ENCODE results near the gene RAD9A. TPM values are rescaled to one million over a fixed set of nuclear protein-coding genes. Genes with fewer than 3 reads are reported as not detected.

Gene RAD9A
- total RNA-seq, 2 donors from 2014 or later: 6.2 to 9.0 TPM

DNA sequence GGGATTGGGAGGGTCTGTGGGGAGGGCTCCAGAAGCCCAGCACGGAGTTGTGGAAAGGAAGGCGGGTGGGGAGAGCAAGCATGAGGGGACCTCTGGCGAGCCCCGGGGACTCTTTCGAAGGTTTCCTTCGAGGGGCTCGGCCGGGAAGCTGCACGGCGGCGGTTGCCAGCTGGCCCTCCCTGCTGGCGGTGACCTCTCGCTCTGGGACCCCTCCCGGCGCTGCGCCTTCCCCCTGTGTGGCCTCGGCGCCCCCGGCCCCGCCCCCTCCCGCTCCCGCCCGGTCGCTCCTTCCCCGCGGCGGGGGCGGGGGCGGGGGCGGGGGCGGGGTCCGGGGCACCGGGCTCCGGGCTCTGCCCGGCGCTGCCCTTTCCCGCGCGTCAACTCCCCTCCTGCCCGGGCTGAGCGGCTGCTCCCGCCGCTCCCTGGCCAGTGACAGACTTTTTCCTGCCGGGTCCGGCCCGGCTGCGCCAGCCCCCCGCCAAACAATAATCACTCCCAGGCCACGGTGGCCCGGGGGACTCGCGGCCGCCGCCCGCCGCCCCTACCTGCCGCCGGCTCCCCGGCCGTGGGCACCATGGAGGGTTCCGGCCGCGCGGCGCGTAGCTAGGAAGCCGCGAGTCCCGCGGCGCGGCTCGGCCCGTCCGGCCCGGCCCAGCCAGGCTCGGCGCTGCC lies 19.3 kb upstream of the RAD9A start:
- intact Hi-C loops (cut with DNase I): no loop called here
- DNase-seq (peak; percentile 56), ATAC-seq (peak; percentile 2 to 31)

DNA sequence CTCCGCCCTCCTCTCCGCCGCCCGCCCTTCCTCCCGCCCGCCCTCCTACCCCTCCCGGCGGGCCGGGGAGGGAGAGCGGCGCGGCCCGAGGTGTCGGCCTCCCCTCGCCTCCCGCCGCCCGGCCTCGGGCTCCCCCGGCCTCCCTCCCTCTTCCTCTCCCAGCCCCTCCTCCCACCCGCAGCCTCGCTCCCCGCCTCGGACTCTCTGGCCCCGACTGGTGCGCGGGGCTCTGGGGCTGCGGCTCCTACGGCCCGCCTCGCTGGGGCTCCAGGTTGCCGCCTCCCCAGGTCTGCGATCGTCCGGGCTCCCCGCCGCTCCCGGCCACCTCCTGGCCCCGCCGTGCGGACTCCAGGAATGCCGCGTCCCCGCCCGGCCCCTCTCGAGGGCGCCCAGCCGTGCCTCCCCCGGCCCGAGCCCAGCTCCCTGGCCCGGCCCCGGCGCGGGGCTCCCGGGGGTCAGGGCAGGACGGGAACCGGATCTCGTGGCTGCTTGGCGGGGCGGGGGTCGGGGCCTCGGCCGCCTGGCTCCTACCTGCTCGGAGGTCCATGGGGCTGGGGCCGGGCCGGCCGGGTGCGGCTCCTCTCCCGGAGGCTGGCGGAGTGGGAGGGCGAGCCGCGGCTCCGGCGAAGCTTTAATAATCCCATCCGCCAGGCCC lies 18.7 kb upstream of the RAD9A start, which contains the start of gene CLCF1:
Gene CLCF1, minus strand, starts transcription at position 606 of the 655 bp plus-strand sequence. Its CDS starts 59 bp downstream, at position 547.
- DNase-seq: peak; percentile 80
- ATAC-seq: peak; percentile 58 to 71
- intact Hi-C loops (cut with DNase I): no loop called here

GRCh38 chr11:67373648-67374570 lies 17.9 kb upstream of the RAD9A start:
- intact Hi-C loops (cut with DNase I): no loop called here
- DNase-seq (peak; percentile 87), ATAC-seq (peak; percentile 58 to 67)

DNA sequence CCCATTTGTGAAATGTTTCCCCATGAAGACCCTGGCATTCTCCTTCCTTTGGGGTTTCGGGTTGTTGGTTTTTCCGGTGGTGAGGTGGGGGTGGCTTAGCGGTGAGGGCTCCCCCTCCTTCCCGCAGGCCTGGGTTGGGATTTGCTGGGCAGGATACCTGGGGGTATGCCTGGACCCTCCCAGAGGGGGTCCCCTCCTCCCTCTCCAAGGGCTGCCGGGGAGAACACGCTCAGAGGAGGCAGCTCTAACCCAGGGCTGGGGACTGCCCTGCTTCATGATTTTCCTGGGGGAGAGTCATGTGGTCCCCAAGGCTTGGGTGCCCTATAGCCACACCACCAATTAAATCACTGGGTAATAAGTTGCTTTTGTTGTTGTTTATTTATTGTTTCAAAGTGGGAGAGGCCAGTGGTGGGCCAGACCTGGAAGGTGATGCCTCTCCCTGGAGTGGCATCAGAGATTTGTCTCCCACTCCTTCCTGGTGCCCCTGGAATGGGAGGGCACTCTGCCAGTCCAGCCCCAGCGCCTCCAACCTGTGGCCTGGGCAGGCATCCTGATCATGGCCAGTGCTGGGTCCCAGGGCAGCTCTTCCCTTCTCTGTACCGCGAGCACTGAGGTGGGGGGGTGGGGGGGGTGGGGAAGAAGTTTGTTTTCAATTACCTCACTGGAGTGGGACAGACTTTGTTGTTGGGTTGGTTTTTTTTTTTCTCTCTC lies 17.1 kb upstream of the RAD9A start:
- DNase-seq (no peak), ATAC-seq (no peak)
- intact Hi-C loops (cut with DNase I): no loop called here

GRCh38 chr11:67375320-67376055 lies 16.3 kb upstream of the RAD9A start:
- intact Hi-C loops (cut with DNase I): no loop called here

GRCh38 chr11:67376063-67376820 lies 15.5 kb upstream of the RAD9A start:
- no peak for ATAC-seq
- intact Hi-C loops (cut with DNase I): no loop called here
- no peak for DNase-seq

More at GRCh38 chr11:67375320-67376055, 16.3 kb upstream of the RAD9A start:
- no peak for ATAC-seq
- DNase-seq: no peak

- DNase-seq (no peak), ATAC-seq (no peak)
- intact Hi-C loops (cut with DNase I): no loop called here
Observed at GRCh38 chr11:67376873-67377808, 14.6 kb upstream of the RAD9A start.

- DNase-seq (no peak), ATAC-seq (no peak)
- intact Hi-C loops (cut with DNase I): no loop called here
Observed at GRCh38 chr11:67378544-67378943, 13.2 kb upstream of the RAD9A start.

DNA sequence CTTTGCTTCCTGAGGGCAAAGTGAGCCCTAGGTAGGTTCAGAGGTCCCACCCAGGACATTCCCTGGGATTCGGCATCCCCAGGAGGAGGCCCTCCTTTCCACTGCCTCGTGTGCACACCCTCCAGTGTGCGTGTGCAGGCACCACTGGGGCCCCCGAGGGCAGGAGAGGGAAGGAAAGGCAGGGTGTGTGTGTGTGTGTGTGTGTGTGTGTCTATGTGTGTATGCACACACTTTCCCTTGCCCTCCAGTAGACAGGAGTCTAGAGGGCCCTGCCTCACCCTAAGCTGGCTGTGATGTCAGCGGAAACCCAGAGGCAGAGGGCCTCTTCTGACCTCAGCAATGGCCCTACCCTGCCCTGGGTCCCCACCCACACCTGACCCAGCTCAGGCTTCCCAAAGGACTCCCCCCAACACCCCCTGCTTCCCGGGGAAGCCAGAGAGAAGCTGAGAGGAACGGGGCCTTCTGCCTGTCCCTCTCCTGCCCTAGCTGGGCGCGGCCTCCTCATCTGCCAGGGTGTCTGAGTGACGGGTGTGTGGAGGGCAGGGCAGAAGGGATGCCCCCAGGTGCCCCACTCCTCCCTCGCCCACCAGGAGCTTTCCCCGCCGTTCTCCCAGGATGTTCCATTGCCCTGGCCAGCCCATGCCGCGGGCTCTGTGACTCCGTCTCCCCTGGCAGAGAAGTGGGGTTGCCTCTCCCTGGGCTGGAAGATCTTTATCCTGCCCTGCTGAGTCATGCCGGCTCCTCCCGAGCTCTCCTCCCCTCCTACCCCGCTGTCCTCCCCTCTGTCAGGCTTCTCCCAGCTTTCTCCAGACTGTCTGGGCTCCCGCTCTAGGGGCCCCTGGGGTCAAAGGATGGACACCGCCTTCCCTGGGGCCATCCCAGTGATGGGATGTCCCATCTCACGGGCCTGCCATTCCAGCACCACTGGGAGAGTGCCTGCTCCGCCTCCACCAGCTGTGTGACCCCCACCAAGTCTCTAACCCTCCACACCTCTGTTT lies 12.4 kb upstream of the RAD9A start:
- intact Hi-C loops (cut with DNase I): loop anchor here (5.0 kb wide), 1 partner anchor 32 kb away; no protein-coding TSS in a partner anchor
- ATAC-seq: peak in 1 of 2 donors; percentile 44
- DNase-seq: no peak

- ATAC-seq (no peak), DNase-seq (no peak)
- intact Hi-C loops (cut with DNase I): loop anchor here (5.0 kb wide), 1 partner anchor 34 kb away; no protein-coding TSS in a partner anchor
Observed at GRCh38 chr11:67381244-67381972, 10.4 kb upstream of the RAD9A start.

DNA sequence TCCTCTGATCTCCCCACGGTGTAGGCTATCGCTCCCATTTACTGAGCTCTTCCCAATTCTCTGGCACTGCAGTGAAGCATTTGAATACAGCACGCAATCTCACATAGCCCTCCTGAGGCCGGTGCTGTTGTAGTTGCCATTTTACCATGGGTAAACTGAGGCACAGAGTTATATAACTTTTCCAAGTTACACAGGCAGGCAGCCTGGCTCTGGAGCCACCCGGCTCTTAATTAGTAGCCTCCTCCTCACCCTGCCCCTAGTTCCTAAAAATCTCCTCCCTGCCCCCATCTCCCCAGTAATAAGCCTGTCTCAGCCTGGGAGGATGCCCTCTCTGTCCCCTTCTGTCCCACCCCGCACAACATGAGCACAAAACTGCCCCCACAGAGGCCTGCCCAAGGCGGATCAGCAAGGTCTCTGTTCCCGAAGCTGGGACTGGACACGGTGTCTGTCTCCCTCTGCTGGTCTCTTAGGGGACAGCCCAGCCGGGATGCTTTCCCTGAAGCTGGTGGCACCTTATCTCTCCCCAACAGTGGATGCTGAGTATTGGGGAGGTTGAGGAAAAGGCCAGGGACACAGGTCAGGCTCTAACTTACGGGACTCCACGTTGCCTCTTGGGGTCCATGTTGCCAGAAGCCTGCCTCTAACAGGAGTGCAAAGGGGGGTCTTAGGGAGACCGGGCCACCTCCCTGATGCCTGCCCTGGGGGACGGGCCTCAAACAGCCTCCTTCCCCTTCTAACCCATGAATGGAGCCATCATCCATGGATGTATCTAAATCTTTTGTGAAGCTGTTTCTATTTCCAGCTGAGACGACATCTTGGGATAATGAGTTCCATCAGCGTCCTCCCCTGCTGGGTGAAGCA lies 9.3 kb upstream of the RAD9A start:
- intact Hi-C loops (cut with DNase I): loop anchor here (2.0 to 5.0 kb wide), 2 partner anchors 26 to 35 kb away; no protein-coding TSS in a partner anchor
- peak; percentile 84 for DNase-seq

DNA sequence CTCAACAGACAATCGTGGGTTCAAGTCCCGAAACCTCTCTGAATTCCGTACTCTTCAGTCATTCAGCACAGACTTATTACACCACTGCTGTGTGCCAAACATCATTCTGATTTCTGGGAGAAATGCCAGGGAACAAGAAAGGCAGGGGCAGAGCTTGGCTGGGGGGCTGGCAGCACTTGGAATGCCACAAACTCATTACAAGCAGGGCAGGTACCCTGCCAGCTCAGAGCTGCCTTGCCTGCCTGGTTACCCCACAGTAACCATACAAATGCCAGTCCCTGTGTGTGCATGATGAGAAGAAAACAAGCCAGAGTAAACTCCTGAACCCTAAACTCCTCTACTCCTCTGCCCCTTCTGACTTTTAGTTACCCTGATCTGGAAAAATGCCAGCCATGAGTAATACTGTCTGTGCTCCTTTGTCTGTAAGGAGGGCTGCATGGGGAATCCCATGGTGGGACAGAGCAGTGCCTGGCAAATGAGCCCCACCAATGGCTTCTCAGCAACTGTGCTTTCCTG lies 6.9 kb upstream of the RAD9A start:
- ATAC-seq (peak in 1 of 2 donors; percentile 31), DNase-seq (no peak)
- intact Hi-C loops (cut with DNase I): loop anchor here (5.0 kb wide), 1 partner anchor 38 kb away; no protein-coding TSS in a partner anchor

More for the DNA sequence above, 9.3 kb upstream of the RAD9A start:
- peak; percentile 78 to 89 for ATAC-seq

- ATAC-seq (no peak), DNase-seq (no peak)
- intact Hi-C loops (cut with DNase I): no loop called here
Observed at GRCh38 chr11:67387069-67387468, 4.7 kb upstream of the RAD9A start.
